HEK293 (cell line): ENCODE measurements around the gene PRTG.

ENCODE experiments used
- CTCF ChIA-PET: fragments of 350-600 bp; formaldehyde crosslinking; extraction: SDS; loops from one replicate; lab custom pipeline; 2021; ENCODE audit warnings: antibody characterized with exemption; lab: Yijun Ruan, JAX
- POLR2A ChIA-PET: fragments of 300-600 bp; formaldehyde crosslinking; extraction: SDS; loops from one replicate; lab custom pipeline; 2020; ENCODE audit warnings: antibody characterized with exemption, inconsistent platforms; lab: Yijun Ruan, JAX
- H3K27ac ChIP-seq: fragments of 200-500 bp; sonication (Bioruptor generic); 2 replicates; pipeline ENCODE4 v1.5.1; 2014; ENCODE audit warnings: low read depth, low read length, control low read depth, inconsistent platforms; ENCODE audit errors: extremely low read depth
- H3K36me3 ChIP-seq, 2 experiments: fragments of 200-500 bp in 1 of 2; sonication (Bioruptor generic) in 1 of 2; 1 replicate in 1 of 2; 2 replicates in 1 of 2; pipeline ENCODE4 v1.5.1; 2014 to 2017; ENCODE audit warnings: inconsistent platforms in 2 of 2, low read length in 2 of 2; ENCODE audit not compliant: control insufficient read depth in 2 of 2, insufficient read depth in 1 of 2
- H3K4me1 ChIP-seq: fragments of 200-500 bp; sonication (Bioruptor generic); 2 replicates; pipeline ENCODE4 v1.5.1; 2014; ENCODE audit warnings: mild to moderate bottlenecking, low read length, inconsistent platforms; ENCODE audit not compliant: control insufficient read depth, insufficient read depth
- H3K4me3 ChIP-seq: 2 replicates; pipeline ENCODE4 v1.5.1; 2011; ENCODE audit warnings: low read depth, mild to moderate bottlenecking, control low read depth, low read length, moderate library complexity
- H3K9me3 ChIP-seq: fragments of 200-500 bp; sonication (Bioruptor generic); 2 replicates; pipeline ENCODE4 v1.5.1; 2014; ENCODE audit warnings: low read depth, low read length, inconsistent platforms; ENCODE audit not compliant: control insufficient read depth, insufficient read depth
- MZF1 ChIP-seq: fragments of 450-650 bp; formaldehyde crosslinking; IDR thresholded peaks from 2 replicates; pipeline ENCODE4 v1.5.1; 2017; ENCODE audit warnings: missing biosample characterization, missing genetic modification characterization, borderline replicate concordance
- OSR2 ChIP-seq: fragments of 450-650 bp; formaldehyde crosslinking; IDR thresholded peaks from 2 replicates; pipeline ENCODE4 v1.5.1; 2016; ENCODE audit warnings: missing biosample characterization, missing genetic modification characterization
- SCRT1 ChIP-seq: fragments of 450-650 bp; formaldehyde crosslinking; IDR thresholded peaks from 2 replicates; pipeline ENCODE4 v1.5.1; 2016; ENCODE audit warnings: missing biosample characterization, missing genetic modification characterization, borderline replicate concordance
- TRIM28 ChIP-seq: IDR thresholded peaks from 2 replicates; pipeline ENCODE4 v1.6.1; 2011; ENCODE audit warnings: low read length, control low read depth, borderline replicate concordance
- ZNF214 ChIP-seq: fragments of 450-650 bp; formaldehyde crosslinking; IDR thresholded peaks from 2 replicates; pipeline ENCODE4 v1.5.1; 2017; ENCODE audit warnings: missing biosample characterization, mild to moderate bottlenecking, missing genetic modification characterization, borderline replicate concordance
- ZNF335 ChIP-seq: fragments of 450-650 bp; formaldehyde crosslinking; conservative IDR thresholded peaks from 2 replicates; pipeline ENCODE4 v1.5.1; 2016; ENCODE audit warnings: missing biosample characterization, missing genetic modification characterization
- ZNF350 ChIP-seq: fragments of 450-650 bp; formaldehyde crosslinking; IDR thresholded peaks from 2 replicates; pipeline ENCODE4 v1.5.0; 2017; ENCODE audit warnings: missing biosample characterization, mild to moderate bottlenecking, missing genetic modification characterization
- ZNF366 ChIP-seq: fragments of 450-650 bp; formaldehyde crosslinking; conservative IDR thresholded peaks from 2 replicates; pipeline ENCODE4 v1.5.1; 2016; ENCODE audit warnings: missing biosample characterization, missing genetic modification characterization
- ZNF514 ChIP-seq: fragments of 450-650 bp; formaldehyde crosslinking; IDR thresholded peaks from 2 replicates; pipeline ENCODE4 v1.5.1; 2016; ENCODE audit warnings: missing biosample characterization, missing genetic modification characterization
- ZNF571 ChIP-seq: fragments of 450-650 bp; formaldehyde crosslinking; IDR thresholded peaks from 2 replicates; pipeline ENCODE4 v1.5.0; 2017; ENCODE audit warnings: missing biosample characterization, missing genetic modification characterization
- ZNF596 ChIP-seq: fragments of 450-650 bp; IDR thresholded peaks from 2 replicates; pipeline ENCODE4 v1.5.0; 2018; ENCODE audit warnings: missing biosample characterization, mild to moderate bottlenecking, missing genetic modification characterization, moderate library complexity
- ZNF626 ChIP-seq: fragments of 450-650 bp; sonication (Bioruptor Pico); formaldehyde crosslinking; IDR thresholded peaks from 2 replicates; pipeline ENCODE4 v1.5.1; 2018; ENCODE audit warnings: missing biosample characterization, missing genetic modification characterization, inconsistent platforms
- ZNF658 ChIP-seq: fragments of 450-650 bp; formaldehyde crosslinking; IDR thresholded peaks from 2 replicates; pipeline ENCODE4; 2016; ENCODE audit warnings: missing biosample characterization, missing genetic modification characterization
- ZNF664 ChIP-seq: fragments of 450-650 bp; formaldehyde crosslinking; IDR thresholded peaks from 2 replicates; pipeline ENCODE4 v1.5.1; 2016; ENCODE audit warnings: missing biosample characterization, missing genetic modification characterization
- ZNF677 ChIP-seq: fragments of 450-650 bp; IDR thresholded peaks from 2 replicates; pipeline ENCODE4 v1.5.0; 2018; ENCODE audit warnings: missing biosample characterization, mild to moderate bottlenecking, missing genetic modification characterization, moderate library complexity
- TF ChIP-seq, protein P1 (sequence below): fragments of 450-650 bp; formaldehyde crosslinking; IDR thresholded peaks from 2 replicates; pipeline ENCODE4 v1.5.1; 2016; ENCODE audit warnings: missing biosample characterization, missing genetic modification characterization
- TF ChIP-seq, protein P2 (sequence below): fragments of 450-650 bp; formaldehyde crosslinking; IDR thresholded peaks from 2 replicates; pipeline ENCODE4 v1.5.1; 2016; ENCODE audit warnings: missing biosample characterization, missing genetic modification characterization, borderline replicate concordance
- TF ChIP-seq, protein P3 (sequence below): fragments of 450-650 bp; formaldehyde crosslinking; conservative IDR thresholded peaks from 2 replicates; pipeline ENCODE4 v1.5.1; 2016; ENCODE audit warnings: low read depth, missing biosample characterization, missing genetic modification characterization
- TF ChIP-seq, protein P4 (sequence below): IDR thresholded peaks from 2 replicates; pipeline ENCODE4 v1.6.1; 2011; ENCODE audit warnings: mild to moderate bottlenecking, low read depth, low read length, borderline replicate concordance
- TF ChIP-seq, protein P5 (sequence below): fragments of 450-650 bp; formaldehyde crosslinking; IDR thresholded peaks from 2 replicates; pipeline ENCODE4 v1.5.1; 2016; ENCODE audit warnings: missing biosample characterization, missing genetic modification characterization, borderline replicate concordance

Gene PRTG

DNA sequence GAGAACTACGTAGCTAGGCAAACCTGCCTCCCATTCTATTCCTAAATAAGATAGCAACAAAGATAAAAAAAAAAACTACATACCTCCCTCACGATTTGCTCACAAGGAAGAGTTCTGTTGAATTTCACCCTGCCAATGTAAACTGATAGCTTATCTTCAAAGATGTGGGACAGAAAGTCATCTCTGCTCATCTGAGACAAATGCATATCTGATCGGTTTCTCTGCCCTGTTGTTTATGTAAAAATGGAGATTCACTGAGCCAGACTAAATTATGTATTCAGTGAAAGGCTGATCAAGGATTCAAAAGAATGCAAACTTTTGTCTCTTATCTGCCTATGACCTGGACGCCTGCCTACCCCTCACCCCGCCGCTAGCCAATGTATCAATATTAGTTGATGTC lies 166.0 kb downstream of the PRTG start:
- CTCF ChIA-PET, result no interaction called here
- POLR2A ChIA-PET, result no interaction called here
- no peak overlapping the region for H3K27ac ChIP-seq
- H3K9me3 ChIP-seq, result no peaks in the 10 kb centered on the region
- TF ChIP-seq MZF1 (tag by site-specific recombination), result no peak
- TF ChIP-seq ZNF596 (tag by site-specific recombination), result no peak
- TF ChIP-seq ZNF677 (tag by site-specific recombination), result no peak
- TF ChIP-seq ZNF335 (tag by site-specific recombination), result no peak
- TF ChIP-seq, protein P1, sequence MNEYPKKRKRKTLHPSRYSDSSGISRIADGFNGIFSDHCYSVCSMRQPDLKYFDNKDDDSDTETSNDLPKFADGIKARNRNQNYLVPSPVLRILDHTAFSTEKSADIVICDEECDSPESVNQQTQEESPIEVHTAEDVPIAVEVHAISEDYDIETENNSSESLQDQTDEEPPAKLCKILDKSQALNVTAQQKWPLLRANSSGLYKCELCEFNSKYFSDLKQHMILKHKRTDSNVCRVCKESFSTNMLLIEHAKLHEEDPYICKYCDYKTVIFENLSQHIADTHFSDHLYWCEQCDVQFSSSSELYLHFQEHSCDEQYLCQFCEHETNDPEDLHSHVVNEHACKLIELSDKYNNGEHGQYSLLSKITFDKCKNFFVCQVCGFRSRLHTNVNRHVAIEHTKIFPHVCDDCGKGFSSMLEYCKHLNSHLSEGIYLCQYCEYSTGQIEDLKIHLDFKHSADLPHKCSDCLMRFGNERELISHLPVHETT (tag by site-specific recombination), result no peak
- TF ChIP-seq, protein P2, sequence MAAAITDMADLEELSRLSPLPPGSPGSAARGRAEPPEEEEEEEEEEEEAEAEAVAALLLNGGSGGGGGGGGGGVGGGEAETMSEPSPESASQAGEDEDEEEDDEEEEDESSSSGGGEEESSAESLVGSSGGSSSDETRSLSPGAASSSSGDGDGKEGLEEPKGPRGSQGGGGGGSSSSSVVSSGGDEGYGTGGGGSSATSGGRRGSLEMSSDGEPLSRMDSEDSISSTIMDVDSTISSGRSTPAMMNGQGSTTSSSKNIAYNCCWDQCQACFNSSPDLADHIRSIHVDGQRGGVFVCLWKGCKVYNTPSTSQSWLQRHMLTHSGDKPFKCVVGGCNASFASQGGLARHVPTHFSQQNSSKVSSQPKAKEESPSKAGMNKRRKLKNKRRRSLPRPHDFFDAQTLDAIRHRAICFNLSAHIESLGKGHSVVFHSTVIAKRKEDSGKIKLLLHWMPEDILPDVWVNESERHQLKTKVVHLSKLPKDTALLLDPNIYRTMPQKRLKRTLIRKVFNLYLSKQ (tag by site-specific recombination), result no peak
- TF ChIP-seq ZNF664, result no peak
- no peak for TF ChIP-seq TRIM28
- no peak for TF ChIP-seq OSR2 (tag by site-specific recombination)
- TF ChIP-seq ZNF514 (tag by site-specific recombination), result no peak
- no peak for TF ChIP-seq ZNF214
- TF ChIP-seq ZNF658 (tag by site-specific recombination), result no peak
- TF ChIP-seq ZNF366 (tag by site-specific recombination), result no peak
- TF ChIP-seq SCRT1 (tag by site-specific recombination), result no peak
- TF ChIP-seq, protein P3, sequence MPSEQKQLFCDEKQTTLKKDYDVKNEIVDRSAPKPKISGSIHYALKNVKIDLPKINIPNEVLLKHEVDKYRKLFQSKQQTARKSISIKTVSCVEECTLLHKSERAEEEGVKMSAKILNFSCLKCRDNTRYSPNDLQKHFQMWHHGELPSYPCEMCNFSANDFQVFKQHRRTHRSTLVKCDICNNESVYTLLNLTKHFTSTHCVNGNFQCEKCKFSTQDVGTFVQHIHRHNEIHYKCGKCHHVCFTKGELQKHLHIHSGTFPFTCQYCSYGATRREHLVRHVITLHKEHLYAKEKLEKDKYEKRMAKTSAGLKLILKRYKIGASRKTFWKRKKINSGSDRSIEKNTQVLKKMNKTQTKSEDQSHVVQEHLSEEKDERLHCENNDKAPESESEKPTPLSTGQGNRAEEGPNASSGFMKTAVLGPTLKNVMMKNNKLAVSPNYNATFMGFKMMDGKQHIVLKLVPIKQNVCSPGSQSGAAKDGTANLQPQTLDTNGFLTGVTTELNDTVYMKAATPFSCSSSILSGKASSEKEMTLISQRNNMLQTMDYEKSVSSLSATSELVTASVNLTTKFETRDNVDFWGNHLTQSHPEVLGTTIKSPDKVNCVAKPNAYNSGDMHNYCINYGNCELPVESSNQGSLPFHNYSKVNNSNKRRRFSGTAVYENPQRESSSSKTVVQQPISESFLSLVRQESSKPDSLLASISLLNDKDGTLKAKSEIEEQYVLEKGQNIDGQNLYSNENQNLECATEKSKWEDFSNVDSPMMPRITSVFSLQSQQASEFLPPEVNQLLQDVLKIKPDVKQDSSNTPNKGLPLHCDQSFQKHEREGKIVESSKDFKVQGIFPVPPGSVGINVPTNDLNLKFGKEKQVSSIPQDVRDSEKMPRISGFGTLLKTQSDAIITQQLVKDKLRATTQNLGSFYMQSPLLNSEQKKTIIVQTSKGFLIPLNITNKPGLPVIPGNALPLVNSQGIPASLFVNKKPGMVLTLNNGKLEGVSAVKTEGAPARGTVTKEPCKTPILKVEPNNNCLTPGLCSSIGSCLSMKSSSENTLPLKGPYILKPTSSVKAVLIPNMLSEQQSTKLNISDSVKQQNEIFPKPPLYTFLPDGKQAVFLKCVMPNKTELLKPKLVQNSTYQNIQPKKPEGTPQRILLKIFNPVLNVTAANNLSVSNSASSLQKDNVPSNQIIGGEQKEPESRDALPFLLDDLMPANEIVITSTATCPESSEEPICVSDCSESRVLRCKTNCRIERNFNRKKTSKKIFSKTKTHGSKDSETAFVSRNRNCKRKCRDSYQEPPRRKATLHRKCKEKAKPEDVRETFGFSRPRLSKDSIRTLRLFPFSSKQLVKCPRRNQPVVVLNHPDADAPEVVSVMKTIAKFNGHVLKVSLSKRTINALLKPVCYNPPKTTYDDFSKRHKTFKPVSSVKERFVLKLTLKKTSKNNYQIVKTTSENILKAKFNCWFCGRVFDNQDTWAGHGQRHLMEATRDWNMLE, result no peak
- TF ChIP-seq, protein P4, sequence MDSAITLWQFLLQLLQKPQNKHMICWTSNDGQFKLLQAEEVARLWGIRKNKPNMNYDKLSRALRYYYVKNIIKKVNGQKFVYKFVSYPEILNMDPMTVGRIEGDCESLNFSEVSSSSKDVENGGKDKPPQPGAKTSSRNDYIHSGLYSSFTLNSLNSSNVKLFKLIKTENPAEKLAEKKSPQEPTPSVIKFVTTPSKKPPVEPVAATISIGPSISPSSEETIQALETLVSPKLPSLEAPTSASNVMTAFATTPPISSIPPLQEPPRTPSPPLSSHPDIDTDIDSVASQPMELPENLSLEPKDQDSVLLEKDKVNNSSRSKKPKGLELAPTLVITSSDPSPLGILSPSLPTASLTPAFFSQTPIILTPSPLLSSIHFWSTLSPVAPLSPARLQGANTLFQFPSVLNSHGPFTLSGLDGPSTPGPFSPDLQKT, result no peak
- TF ChIP-seq, protein P5, sequence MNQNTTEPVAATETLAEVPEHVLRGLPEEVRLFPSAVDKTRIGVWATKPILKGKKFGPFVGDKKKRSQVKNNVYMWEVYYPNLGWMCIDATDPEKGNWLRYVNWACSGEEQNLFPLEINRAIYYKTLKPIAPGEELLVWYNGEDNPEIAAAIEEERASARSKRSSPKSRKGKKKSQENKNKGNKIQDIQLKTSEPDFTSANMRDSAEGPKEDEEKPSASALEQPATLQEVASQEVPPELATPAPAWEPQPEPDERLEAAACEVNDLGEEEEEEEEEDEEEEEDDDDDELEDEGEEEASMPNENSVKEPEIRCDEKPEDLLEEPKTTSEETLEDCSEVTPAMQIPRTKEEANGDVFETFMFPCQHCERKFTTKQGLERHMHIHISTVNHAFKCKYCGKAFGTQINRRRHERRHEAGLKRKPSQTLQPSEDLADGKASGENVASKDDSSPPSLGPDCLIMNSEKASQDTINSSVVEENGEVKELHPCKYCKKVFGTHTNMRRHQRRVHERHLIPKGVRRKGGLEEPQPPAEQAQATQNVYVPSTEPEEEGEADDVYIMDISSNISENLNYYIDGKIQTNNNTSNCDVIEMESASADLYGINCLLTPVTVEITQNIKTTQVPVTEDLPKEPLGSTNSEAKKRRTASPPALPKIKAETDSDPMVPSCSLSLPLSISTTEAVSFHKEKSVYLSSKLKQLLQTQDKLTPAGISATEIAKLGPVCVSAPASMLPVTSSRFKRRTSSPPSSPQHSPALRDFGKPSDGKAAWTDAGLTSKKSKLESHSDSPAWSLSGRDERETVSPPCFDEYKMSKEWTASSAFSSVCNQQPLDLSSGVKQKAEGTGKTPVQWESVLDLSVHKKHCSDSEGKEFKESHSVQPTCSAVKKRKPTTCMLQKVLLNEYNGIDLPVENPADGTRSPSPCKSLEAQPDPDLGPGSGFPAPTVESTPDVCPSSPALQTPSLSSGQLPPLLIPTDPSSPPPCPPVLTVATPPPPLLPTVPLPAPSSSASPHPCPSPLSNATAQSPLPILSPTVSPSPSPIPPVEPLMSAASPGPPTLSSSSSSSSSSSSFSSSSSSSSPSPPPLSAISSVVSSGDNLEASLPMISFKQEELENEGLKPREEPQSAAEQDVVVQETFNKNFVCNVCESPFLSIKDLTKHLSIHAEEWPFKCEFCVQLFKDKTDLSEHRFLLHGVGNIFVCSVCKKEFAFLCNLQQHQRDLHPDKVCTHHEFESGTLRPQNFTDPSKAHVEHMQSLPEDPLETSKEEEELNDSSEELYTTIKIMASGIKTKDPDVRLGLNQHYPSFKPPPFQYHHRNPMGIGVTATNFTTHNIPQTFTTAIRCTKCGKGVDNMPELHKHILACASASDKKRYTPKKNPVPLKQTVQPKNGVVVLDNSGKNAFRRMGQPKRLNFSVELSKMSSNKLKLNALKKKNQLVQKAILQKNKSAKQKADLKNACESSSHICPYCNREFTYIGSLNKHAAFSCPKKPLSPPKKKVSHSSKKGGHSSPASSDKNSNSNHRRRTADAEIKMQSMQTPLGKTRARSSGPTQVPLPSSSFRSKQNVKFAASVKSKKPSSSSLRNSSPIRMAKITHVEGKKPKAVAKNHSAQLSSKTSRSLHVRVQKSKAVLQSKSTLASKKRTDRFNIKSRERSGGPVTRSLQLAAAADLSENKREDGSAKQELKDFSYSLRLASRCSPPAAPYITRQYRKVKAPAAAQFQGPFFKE (tag by site-specific recombination), result no peak
- TF ChIP-seq ZNF571 (tag by site-specific recombination), result no peak
- TF ChIP-seq ZNF350 (tag by site-specific recombination), result no peak
- no peak for TF ChIP-seq ZNF626 (tag by site-specific recombination)
- no peak overlapping the region for H3K4me3 ChIP-seq
- H3K4me1 ChIP-seq, result peaks cover 2% of the 10 kb centered on the region; the same call in 1 of the 2 replicates
- no peaks in the 10 kb centered on the region for H3K36me3 ChIP-seq
